Endothelial cell of umbilical vein (primary cell): ENCODE measurements around the gene VWCE. TPM values are rescaled to one million over a fixed set of nuclear protein-coding genes. Genes with fewer than 3 reads are reported as not detected.

Source experiments
- BruUV-seq: library from RNA; stranded (reverse); fragments of 400-500 nt; replicated peaks from 2 replicates; lab custom pipeline; 2021; lab: Mats Ljungman, UMichigan
- CTCF ChIA-PET: fragments of 300-600, 350-600 bp; sonication (Branson Sonifier 250); formaldehyde crosslinking; loops from one replicate; lab custom pipeline; 2021; ENCODE audit warnings: antibody characterized with exemption, inconsistent platforms; lab: Charles Lee
- POLR2A ChIA-PET: fragments of 300-600, 350-600 bp; sonication (Branson Sonifier 250); formaldehyde crosslinking; loops from one replicate; lab custom pipeline; 2021; ENCODE audit warnings: antibody characterized with exemption, inconsistent platforms; lab: Charles Lee
- DNase-seq: peaks from one replicate; pipeline ENCODE4 v3.0.0-alpha.2; 2011; ENCODE audit warnings: low read depth, low spot score
- FAIRE-seq: peaks from 2 replicates; lab custom pipeline; 2011; peaks lifted over from hg19 to GRCh38; lab: Jason Lieb, UNC
- H2AFZ ChIP-seq: 2 replicates; pipeline ENCODE4 v1.6.0; 2012; ENCODE audit warnings: low read depth, low read length, control low read depth, inconsistent platforms
- H3K27ac ChIP-seq: 2 replicates; pipeline ENCODE4 v1.5.1; 2011; ENCODE audit warnings: low read depth, mild to moderate bottlenecking, control low read depth, low read length, moderate library complexity; ENCODE audit not compliant: insufficient read depth
- H3K27me3 ChIP-seq, 2 experiments: 2 replicates each; pipeline versions ENCODE4 v1.6.0 to v1.6.1; 2011; ENCODE audit warnings: low read length in 2 of 2, mixed read lengths in 1 of 2; ENCODE audit not compliant: control insufficient read depth in 2 of 2, insufficient read depth in 2 of 2
- H3K36me3 ChIP-seq, 2 experiments: 2 replicates in 1 of 2; 3 replicates in 1 of 2; pipeline ENCODE4 v1.5.1; 2011; ENCODE audit warnings: low read length in 2 of 2, mild to moderate bottlenecking in 1 of 2, moderate library complexity in 1 of 2; ENCODE audit not compliant: control insufficient read depth in 2 of 2, insufficient read depth in 2 of 2; ENCODE audit errors: extremely low read depth in 1 of 2
- H3K4me1 ChIP-seq: 3 replicates; pipeline ENCODE4 v1.5.1; 2011; ENCODE audit warnings: mild to moderate bottlenecking, low read length; ENCODE audit not compliant: control insufficient read depth, insufficient read depth; ENCODE audit errors: extremely low read depth
- H3K4me2 ChIP-seq: 2 replicates; pipeline ENCODE4 v1.6.1; 2011; ENCODE audit warnings: low read length, control low read depth, mixed read lengths; ENCODE audit not compliant: insufficient read depth
- H3K4me3 ChIP-seq, 3 experiments: fragments of 200-600 bp in 1 of 3; sonication (generic), shearing (Covaris generic) in 1 of 3; replicated peaks in 1 of 3; 2 replicates each; pipeline ENCODE4 v1.5.1; 2011 to 2016; ENCODE audit warnings: control low read depth in 3 of 3, low read length in 3 of 3, mild to moderate bottlenecking in 2 of 3, inconsistent platforms in 1 of 3, low read depth in 1 of 3, moderate library complexity in 1 of 3; ENCODE audit not compliant: insufficient read depth in 1 of 3
- H3K79me2 ChIP-seq: 2 replicates; pipeline ENCODE4 v1.6.0; 2012; ENCODE audit warnings: low read length, inconsistent platforms; ENCODE audit not compliant: control insufficient read depth, insufficient read depth
- H3K9ac ChIP-seq: replicated peaks from 2 replicates; pipeline ENCODE3; 2011; ENCODE audit warnings: low read length, control low read depth; ENCODE audit not compliant: insufficient read depth; ENCODE audit errors: extremely low read depth
- H3K9me1 ChIP-seq: replicated peaks from 3 replicates; pipeline ENCODE4 v1.6.0; 2011; ENCODE audit warnings: mild to moderate bottlenecking, low read length; ENCODE audit not compliant: control insufficient read depth, insufficient read depth; ENCODE audit errors: extremely low read depth
- H3K9me3 ChIP-seq: replicated peaks from 2 replicates; pipeline ENCODE4 v1.5.1; 2012; ENCODE audit warnings: low read length, inconsistent platforms; ENCODE audit not compliant: control insufficient read depth, insufficient read depth
- H4K20me1 ChIP-seq: replicated peaks from 2 replicates; pipeline ENCODE3; 2011; ENCODE audit warnings: mild to moderate bottlenecking, low read length; ENCODE audit not compliant: control insufficient read depth, insufficient read depth; ENCODE audit errors: extremely low read depth
- CTCF ChIP-seq, 2 donors: IDR thresholded peaks; 1 replicate in 1 of 2; 2 replicates in 1 of 2; pipeline ENCODE4 v1.5.1; 2011; ENCODE audit warnings: low read length in 2 of 2, mild to moderate bottlenecking in 2 of 2, moderate library complexity in 2 of 2, control low read depth in 1 of 2, inconsistent platforms in 1 of 2, low read depth in 1 of 2; ENCODE audit not compliant: insufficient read depth in 1 of 2; ENCODE audit errors: extremely low read depth in 1 of 2
- EZH2 ChIP-seq: IDR thresholded peaks from 2 replicates; pipeline ENCODE4 v1.6.1; 2012; ENCODE audit warnings: borderline replicate concordance, low read depth, mild to moderate bottlenecking, moderate library complexity, low read length, inconsistent platforms; ENCODE audit not compliant: severe bottlenecking
- FOS ChIP-seq: IDR thresholded peaks from 2 replicates; pipeline ENCODE4 v1.6.1; 2011; ENCODE audit warnings: mild to moderate bottlenecking, low read length, moderate library complexity, borderline replicate concordance; ENCODE audit not compliant: insufficient read depth
- GATA2 ChIP-seq: IDR thresholded peaks from 2 replicates; pipeline ENCODE4 v1.7.0; 2011; ENCODE audit warnings: low read depth, mild to moderate bottlenecking, moderate library complexity, mixed read lengths, low read length; ENCODE audit not compliant: insufficient read length, insufficient read depth
- JUN ChIP-seq: IDR thresholded peaks from 2 replicates; pipeline ENCODE4 v1.6.1; 2011; ENCODE audit warnings: borderline replicate concordance, low read depth; ENCODE audit not compliant: insufficient read length, insufficient read depth
- MAX ChIP-seq: IDR thresholded peaks from 2 replicates; pipeline ENCODE4 v1.6.1; 2011; ENCODE audit not compliant: insufficient read depth, insufficient read length
- MYC ChIP-seq: IDR thresholded peaks from one replicate; pipeline ENCODE4 v1.6.1; 2011; ENCODE audit warnings: mild to moderate bottlenecking, low read depth, low read length
- POLR2A ChIP-seq: IDR thresholded peaks from 2 replicates; pipeline ENCODE4 v1.6.1; 2012; ENCODE audit warnings: low read depth, mild to moderate bottlenecking, control low read depth, low read length
- dilution Hi-C: fragments of 300-500 bp; cut with MboI; formaldehyde crosslinking; loops from one replicate; pipeline ENCODE4 v1.15.0; 2019; ENCODE audit warnings: low sequenced_read_pairs; ENCODE audit not compliant: extremely low pct_ligation_motif_present
- intact Hi-C: fragments of 100-400 bp; cut with micrococcal nuclease; formaldehyde crosslinking; loops from one replicate; pipeline ENCODE4 v1.10.0; 2022
- polyA plus RNA-seq, 4 experiments: library from polyadenylated mRNA; depleted of rRNA in 3 of 4; stranded (reverse) in 3 of 4; unstranded in 1 of 4; fragments of >200 nt; gene quantifications; 2 replicates each; pipeline versions ENCODE4 v1.2.1 to v1.2.3, GENCODE V29; 2011 to 2012; ENCODE audit warnings: missing spikeins in 1 of 4
- total RNA-seq: library from RNA; stranded (reverse); gene quantifications from 2 replicates; pipeline ENCODE4 v1.2.3, GENCODE V29; 2021

VWCE gene
- total and polyA plus RNA-seq, 2 donors (not counting 3 experiments of a cell fraction or from before 2014, with no cell fraction given), result 6.5 to 14.4 TPM

DNA sequence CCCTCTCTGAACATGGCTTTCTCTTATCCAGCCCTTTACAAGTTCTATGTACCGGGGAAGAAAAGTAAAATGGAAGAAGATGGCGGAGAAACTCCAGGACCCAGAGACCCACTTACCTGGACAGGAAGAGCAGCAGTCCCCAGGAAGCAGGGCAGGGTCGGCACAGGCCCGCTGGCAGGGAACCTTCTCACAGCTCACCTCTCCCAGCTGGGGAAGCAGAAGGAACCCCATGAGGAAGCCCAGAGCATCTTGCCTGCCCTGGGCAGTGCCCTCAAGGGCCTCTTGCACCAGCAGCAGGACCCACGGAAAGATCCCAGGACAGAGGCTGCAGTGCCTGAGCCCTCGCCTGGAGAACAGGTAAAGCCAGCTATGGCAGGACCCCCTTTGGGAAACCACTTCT lies 30.7 kb downstream of the VWCE start:
- no peak overlapping the region for H2AFZ ChIP-seq
- CTCF ChIA-PET, result interaction anchor here (1.0 to 1.1 kb wide), 2 partner anchors 17 to 121 kb away, joined by 3 to 5 read pairs; no protein-coding TSS in a partner anchor
- H3K36me3 ChIP-seq, result no peaks in the 10 kb centered on the region
- no peak overlapping the region for H3K27ac ChIP-seq
- dilution Hi-C loops, result no loop called here
- no peak for TF ChIP-seq FOS
- no peak for TF ChIP-seq EZH2
- TF ChIP-seq GATA2, result no peak
- TF ChIP-seq MYC, result no peak
- TF ChIP-seq JUN, result no peak
- TF ChIP-seq POLR2A, result no peak
- TF ChIP-seq MAX, result no peak
- TF ChIP-seq CTCF (IDR thresholded peaks at IDR 0.05; ENCODE audit: extremely low read depth in 1 of 2, insufficient read depth in 1 of 2, low read depth in 1 of 2, low read length in 2 of 2), result no peak
- H3K9me1 ChIP-seq, result no peaks in the 10 kb centered on the region
- no peaks in the 10 kb centered on the region for H4K20me1 ChIP-seq
- H3K9me3 ChIP-seq, result no peaks in the 10 kb centered on the region
- FAIRE-seq, result no peak
- BruUV-seq, result no TSS peak
- no peak for DNase-seq
- H3K79me2 ChIP-seq, result no peaks in the 10 kb centered on the region
- intact Hi-C loops, result no loop called here
- H3K4me2 ChIP-seq, result no peak overlapping the region
- H3K4me1 ChIP-seq, result no peaks in the 10 kb centered on the region
- H3K9ac ChIP-seq, result no peak overlapping the region
- POLR2A ChIA-PET, result no interaction called here
- no peaks in the 10 kb centered on the region for H3K27me3 ChIP-seq
- H3K4me3 ChIP-seq, result no peak overlapping the region
